Right atrium auricular region (tissue), 2 donors: ENCODE measurements around the gene DOK3. TPM values are rescaled to one million over a fixed set of nuclear protein-coding genes. Genes with fewer than 3 reads are reported as not detected.
A peak's percentile ranks its signal among the peaks of the same experiment; 100 is the strongest.

ENCODE experiments used
- DNase-seq: peaks from one replicate; pipeline ENCODE4 v3.0.0-alpha.2; 2019; ENCODE audit warnings: low spot score
- H3K27ac ChIP-seq, 2 donors: fragments of 200-600 bp; sonication (generic); 1 replicate in 1 of 2; 2 replicates in 1 of 2; pipeline ENCODE4 v1.5.1; 2016 to 2019
- H3K27me3 ChIP-seq, 2 donors: fragments of 200-600 bp; sonication (generic); one replicate each; pipeline versions ENCODE4 v1.5.1 to v1.6.0; 2017 to 2019
- H3K36me3 ChIP-seq: fragments of 200-600 bp; sonication (generic); one replicate; pipeline ENCODE4 v1.5.1; 2016
- H3K4me1 ChIP-seq, 2 donors: fragments of 200-600 bp; sonication (generic); one replicate each; pipeline versions ENCODE4 v1.5.1 to v1.6.0; 2017 to 2019
- H3K4me3 ChIP-seq, 2 donors: fragments of 200-600 bp; sonication (generic); 1 replicate in 1 of 2; 2 replicates in 1 of 2; pipeline ENCODE4 v1.5.1; 2017 to 2019; ENCODE audit warnings: mild to moderate bottlenecking in 1 of 2, moderate library complexity in 1 of 2
- H3K9me3 ChIP-seq, 2 donors: fragments of 200-600 bp; sonication (generic); one replicate each; pipeline ENCODE4 v1.5.1; 2019
- total RNA-seq, 2 donors: library from RNA; depleted of rRNA; stranded (reverse); fragments of >200 nt; gene quantifications; one replicate each; pipeline ENCODE4 v1.1.0, GENCODE V29; 2016
- TF ChIP-seq, protein P1 (sequence below), 2 donors: fragments of 200-600 bp; sonication (generic); IDR thresholded peaks; one replicate each; pipeline ENCODE4 v1.5.1; 2019; ENCODE audit warnings: antibody characterized with exemption in 2 of 2

DOK3 gene
- total RNA-seq, 2 donors from 2014 or later = 1.6 to 2.6 TPM

- Histone ChIP-seq H3K27ac (no peak overlapping the region), H3K4me3 (peak overlapping the region; percentile 64 to 66), H3K27me3 (no peaks in the 10 kb centered on the region), H3K9me3 (no peaks in the 10 kb centered on the region), H3K4me1 (peaks cover 0 to 43% of the 10 kb centered on the region in 2 donors), H3K36me3 (no peaks in the 10 kb centered on the region)
- TF ChIP-seq, protein P1, sequence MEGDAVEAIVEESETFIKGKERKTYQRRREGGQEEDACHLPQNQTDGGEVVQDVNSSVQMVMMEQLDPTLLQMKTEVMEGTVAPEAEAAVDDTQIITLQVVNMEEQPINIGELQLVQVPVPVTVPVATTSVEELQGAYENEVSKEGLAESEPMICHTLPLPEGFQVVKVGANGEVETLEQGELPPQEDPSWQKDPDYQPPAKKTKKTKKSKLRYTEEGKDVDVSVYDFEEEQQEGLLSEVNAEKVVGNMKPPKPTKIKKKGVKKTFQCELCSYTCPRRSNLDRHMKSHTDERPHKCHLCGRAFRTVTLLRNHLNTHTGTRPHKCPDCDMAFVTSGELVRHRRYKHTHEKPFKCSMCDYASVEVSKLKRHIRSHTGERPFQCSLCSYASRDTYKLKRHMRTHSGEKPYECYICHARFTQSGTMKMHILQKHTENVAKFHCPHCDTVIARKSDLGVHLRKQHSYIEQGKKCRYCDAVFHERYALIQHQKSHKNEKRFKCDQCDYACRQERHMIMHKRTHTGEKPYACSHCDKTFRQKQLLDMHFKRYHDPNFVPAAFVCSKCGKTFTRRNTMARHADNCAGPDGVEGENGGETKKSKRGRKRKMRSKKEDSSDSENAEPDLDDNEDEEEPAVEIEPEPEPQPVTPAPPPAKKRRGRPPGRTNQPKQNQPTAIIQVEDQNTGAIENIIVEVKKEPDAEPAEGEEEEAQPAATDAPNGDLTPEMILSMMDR (IDR thresholded peaks at IDR 0.05) = no peak
- DNase-seq = no peak
These were observed 55.7 kb downstream of the DOK3 start for GRCh38 chr5:177453852-177454396.

DNA sequence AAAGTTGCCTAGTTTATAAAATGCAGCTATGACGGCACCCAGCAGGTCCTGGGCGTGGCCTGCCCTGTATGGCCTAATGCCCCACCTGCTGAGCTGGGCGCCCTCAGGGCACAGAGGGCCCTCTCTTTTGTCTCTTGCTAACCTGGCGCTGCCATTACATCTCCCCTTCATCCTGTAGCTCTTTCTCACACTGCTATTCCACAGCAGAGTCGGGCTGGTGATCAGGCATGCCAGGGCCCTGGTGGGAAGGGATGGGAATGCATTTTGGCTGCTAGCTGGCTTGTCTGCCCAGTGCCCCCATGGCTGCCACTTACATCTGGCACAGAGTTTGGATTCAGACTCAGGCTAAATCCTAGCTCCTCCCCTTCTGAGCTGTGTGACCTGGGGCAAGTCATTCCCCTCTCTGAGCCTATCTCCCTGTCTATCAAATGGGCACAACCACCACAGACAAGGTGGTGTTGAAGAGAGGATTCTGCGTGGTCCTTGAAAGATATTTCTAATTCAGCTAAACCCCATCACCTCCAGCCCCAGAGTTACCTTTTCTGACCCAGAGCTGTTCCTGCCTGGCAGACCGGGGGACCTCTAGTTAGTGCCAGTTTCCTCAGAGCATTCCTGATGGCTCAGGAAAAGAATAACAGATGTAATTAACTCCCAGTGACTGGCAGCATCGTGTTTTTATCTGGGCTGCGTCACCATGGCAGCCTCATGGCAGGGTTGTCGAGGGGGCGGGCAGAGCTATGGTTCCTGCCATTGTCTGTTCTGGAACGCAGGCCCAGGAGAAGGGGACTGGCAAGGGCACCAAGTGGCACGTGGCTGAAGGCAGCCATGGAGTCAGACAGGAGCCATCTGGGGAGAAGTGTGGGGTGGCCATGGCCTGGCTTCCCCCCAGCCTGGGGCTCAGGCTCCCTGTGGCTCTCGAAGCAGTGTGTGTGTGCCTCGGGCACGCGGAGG lies 56.7 kb downstream of the DOK3 start:
- DNase-seq = no peak
- Histone ChIP-seq H3K4me3 (no peak overlapping the region), H3K4me1 (peaks cover 0 to 49% of the 10 kb centered on the region in 2 donors), H3K27me3 (no peaks in the 10 kb centered on the region), H3K9me3 (no peaks in the 10 kb centered on the region), H3K36me3 (no peaks in the 10 kb centered on the region), H3K27ac (no peak overlapping the region)
- TF ChIP-seq, protein P1 (IDR thresholded peaks at IDR 0.05) = no peak

Other genes with a start within 250 kb of the DOK3 start
- gene RAB24, start 206.1 kb downstream of the DOK3 start, total RNA-seq = 10 to 100 TPM; 14.8 to 14.9 TPM
- gene PRELID1, start 206.0 kb downstream of the DOK3 start, total RNA-seq = 10 to 100 TPM; 26.7 to 44.3 TPM
- 1 to 10 TPM; 1.6 to 1.8 TPM for gene MXD3, start 197.9 kb downstream of the DOK3 start, total RNA-seq
- gene LMAN2, start 158.2 kb downstream of the DOK3 start, total RNA-seq = 100 to 1,000 TPM; 128 to 134 TPM
- gene RGS14, start 151.9 kb downstream of the DOK3 start, total RNA-seq = 1 to 10 TPM; 3.1 to 6.8 TPM
- not detected for gene SLC34A1, start 125.4 kb downstream of the DOK3 start, total RNA-seq
- not detected for gene PFN3, start 109.2 kb downstream of the DOK3 start, total RNA-seq
- gene F12, start 100.3 kb downstream of the DOK3 start, total RNA-seq = under 1 TPM in 1 of 2 donors, not detected in 1; 0.43 TPM
- gene GRK6, start 83.2 kb downstream of the DOK3 start, total RNA-seq = 10 to 100 TPM in 1 of 2 donors, 1 to 10 TPM in 1; 9.9 to 14.1 TPM
- gene PRR7, start 63.0 kb downstream of the DOK3 start, total RNA-seq = 1 to 10 TPM in 1 of 2 donors, under 1 TPM in 1; 0.90 to 1.1 TPM
- gene DBN1, start 36.2 kb downstream of the DOK3 start, total RNA-seq = 10 to 100 TPM; 25.0 to 47.2 TPM
- 10 to 100 TPM; 45.8 to 56.0 TPM for gene PDLIM7, start 12.2 kb downstream of the DOK3 start, total RNA-seq
- gene DDX41, start 7.1 kb upstream of the DOK3 start, total RNA-seq = 10 to 100 TPM; 40.9 to 45.5 TPM
- gene FAM193B, start 44.7 kb upstream of the DOK3 start, total RNA-seq = 10 to 100 TPM in 1 of 2 donors, 1 to 10 TPM in 1; 9.8 to 20.7 TPM
- gene TMED9, start 82.4 kb upstream of the DOK3 start, total RNA-seq = 10 to 100 TPM; 49.6 to 63.8 TPM
- 10 to 100 TPM; 12.2 to 21.3 TPM for gene B4GALT7, start 90.3 kb upstream of the DOK3 start, total RNA-seq